SK-N-SH (cell line): ENCODE measurements around the gene CDK13. TPM values are rescaled to one million over a fixed set of nuclear protein-coding genes. Genes with fewer than 3 reads are reported as not detected.

Experiments used
- CTCF ChIA-PET: fragments of 300-600, 350-600 bp; formaldehyde crosslinking; extraction: SDS; loops from one replicate; lab custom pipeline; 2021; lab: Yijun Ruan, JAX
- POLR2A ChIA-PET: fragments of 350-600 bp; sonication (Branson Sonifier 250); formaldehyde crosslinking; extraction: SDS; loops from one replicate; lab custom pipeline; 2020; ENCODE audit warnings: antibody characterized with exemption, inconsistent platforms; lab: Yijun Ruan, JAX
- DNase-seq: peaks from one replicate; pipeline ENCODE4 v3.0.0; 2012
- H2AFZ ChIP-seq: fragments of 200-600 bp; sonication (generic); 2 replicates; pipeline ENCODE4 v1.8.1; 2016; ENCODE audit warnings: antibody characterized with exemption, mild to moderate bottlenecking, low read depth
- H3F3A ChIP-seq: fragments of 200-600 bp; sonication (generic); replicated peaks from 2 replicates; pipeline ENCODE3; 2016; ENCODE audit warnings: antibody characterized with exemption, mild to moderate bottlenecking; ENCODE audit not compliant: insufficient read depth
- H3K27ac ChIP-seq, 2 experiments: fragments of 200-500 bp in 1 of 2; fragments of 200-600 bp in 1 of 2; sonication (Bioruptor generic) in 1 of 2; sonication (generic), shearing (Covaris generic) in 1 of 2; 2 replicates each; pipeline versions ENCODE4 v1.5.1 to v1.6.1; 2014 to 2016; ENCODE audit warnings: low read depth in 2 of 2, inconsistent platforms in 1 of 2, low read length in 1 of 2, mild to moderate bottlenecking in 1 of 2, mixed read lengths in 1 of 2
- H3K27me3 ChIP-seq: fragments of 200-600 bp; sonication (generic), shearing (Covaris generic); 2 replicates; pipeline ENCODE4 v1.6.1; 2016; ENCODE audit warnings: mixed run types; ENCODE audit not compliant: insufficient read depth
- H3K36me3 ChIP-seq, 2 experiments: fragments of 200-500 bp in 1 of 2; fragments of 200-600 bp in 1 of 2; sonication (Bioruptor generic) in 1 of 2; sonication (generic) in 1 of 2; replicated peaks in 1 of 2; 2 replicates each; pipeline versions ENCODE3 to v1.5.1; 2014 to 2016; ENCODE audit warnings: low read length in 1 of 2, mild to moderate bottlenecking in 1 of 2; ENCODE audit not compliant: insufficient read depth in 2 of 2, control insufficient read depth in 1 of 2
- H3K4me1 ChIP-seq, 2 experiments: fragments of 200-500 bp in 1 of 2; fragments of 200-600 bp in 1 of 2; sonication (Bioruptor generic) in 1 of 2; sonication (generic), shearing (Covaris generic) in 1 of 2; 2 replicates each; pipeline versions ENCODE4 v1.5.1 to v1.6.1; 2014 to 2016; ENCODE audit warnings: low read depth in 1 of 2, low read length in 1 of 2, mixed run types in 1 of 2; ENCODE audit not compliant: insufficient read depth in 2 of 2, control insufficient read depth in 1 of 2
- H3K4me2 ChIP-seq: fragments of 200-600 bp; sonication (generic), shearing (Covaris generic); 2 replicates; pipeline ENCODE4 v1.6.1; 2017; ENCODE audit warnings: mixed run types
- H3K4me3 ChIP-seq, 2 experiments: fragments of 200-500 bp in 1 of 2; fragments of 200-600 bp in 1 of 2; sonication (Bioruptor generic) in 1 of 2; sonication (generic), shearing (Covaris generic) in 1 of 2; 2 replicates each; pipeline versions ENCODE4 v1.5.1 to v1.8.1; 2014 to 2016; ENCODE audit warnings: low read depth in 2 of 2, inconsistent platforms in 1 of 2, low read length in 1 of 2, mild to moderate bottlenecking in 1 of 2, mixed read lengths in 1 of 2, moderate library complexity in 1 of 2
- H3K79me2 ChIP-seq: fragments of 200-600 bp; sonication (generic); 2 replicates; pipeline ENCODE4 v1.8.1; 2017; ENCODE audit warnings: mild to moderate bottlenecking; ENCODE audit not compliant: insufficient read depth
- H3K9ac ChIP-seq: fragments of 200-600 bp; sonication (generic); 2 replicates; pipeline ENCODE4 v1.6.1; 2017; ENCODE audit warnings: mixed run types
- H3K9me2 ChIP-seq: fragments of 200-600 bp; sonication (generic); 2 replicates; pipeline ENCODE4 v1.6.1; 2017; ENCODE audit warnings: mixed run types
- H3K9me3 ChIP-seq: fragments of 200-600 bp; sonication (generic); 2 replicates; pipeline ENCODE4 v1.6.1; 2017; ENCODE audit warnings: mixed run types, mild to moderate bottlenecking, moderate library complexity
- H4K20me1 ChIP-seq: fragments of 200-600 bp; sonication (generic); 2 replicates; pipeline ENCODE4 v1.6.1; 2017; ENCODE audit warnings: mild to moderate bottlenecking, mixed run types; ENCODE audit not compliant: insufficient read depth
- EZH2phosphoT487 ChIP-seq: fragments of 200-600 bp; sonication (generic); IDR thresholded peaks from 2 replicates; pipeline ENCODE4 v1.6.1; 2017; ENCODE audit warnings: low read depth, mixed run types, mild to moderate bottlenecking, antibody characterized with exemption, moderate library complexity, borderline replicate concordance
- FOXJ3 ChIP-seq: sonication (generic); formaldehyde crosslinking; IDR thresholded peaks from 2 replicates; pipeline ENCODE4 v1.5.1; 2020; ENCODE audit warnings: mild to moderate bottlenecking, missing genetic modification reagents
- GATA2 ChIP-seq: sonication (generic); formaldehyde crosslinking; IDR thresholded peaks from 2 replicates; pipeline ENCODE4 v1.5.0; 2020; ENCODE audit warnings: mild to moderate bottlenecking, missing genetic modification reagents
- MEF2A ChIP-seq: IDR thresholded peaks from 2 replicates; pipeline ENCODE4 v1.4.0; 2012; ENCODE audit warnings: low read depth, borderline replicate concordance
- MXI1 ChIP-seq: IDR thresholded peaks from 2 replicates; pipeline ENCODE4 v1.6.1; 2012; ENCODE audit warnings: mild to moderate bottlenecking, low read depth, low read length, improper control_type of control experiment
- POLR2AphosphoS5 ChIP-seq: IDR thresholded peaks from 2 replicates; pipeline ENCODE4 v1.6.1; 2012; ENCODE audit warnings: low read depth, low read length
- RAD21 ChIP-seq: IDR thresholded peaks from 2 replicates; pipeline ENCODE4 v1.6.1; 2012; ENCODE audit warnings: mild to moderate bottlenecking, low read length
- RXRA ChIP-seq: IDR thresholded peaks from 2 replicates; pipeline ENCODE4 v1.4.0; 2012; ENCODE audit warnings: low read depth, mild to moderate bottlenecking, borderline replicate concordance
- SIN3A ChIP-seq: IDR thresholded peaks from 2 replicates; pipeline ENCODE4 v1.6.1; 2012; ENCODE audit warnings: low read depth, mild to moderate bottlenecking, low read length, moderate library complexity, borderline replicate concordance
- TAF1 ChIP-seq: IDR thresholded peaks from 2 replicates; pipeline ENCODE4 v1.6.1; 2012; ENCODE audit warnings: low read depth, mild to moderate bottlenecking, low read length, moderate library complexity, borderline replicate concordance
- YY1 ChIP-seq: IDR thresholded peaks from 2 replicates; pipeline ENCODE4 v1.4.0; 2012; ENCODE audit warnings: low read depth, mild to moderate bottlenecking
- WGBS: methylation state at CpG from one replicate; pipeline ENCODE4 v1.1.6; 2017; ENCODE audit warnings: low lambda C conversion rate; 5-methylcytosine and 5-hydroxymethylcytosine counted together
- polyA plus RNA-seq, 3 experiments: library from polyadenylated mRNA; depleted of rRNA; stranded (reverse); fragments of >200 nt; gene quantifications; 2 replicates each; pipeline ENCODE4 v1.2.3, GENCODE V29; 2012
- TF ChIP-seq, protein P1 (sequence below): fragments of 200-600 bp; sonication (generic); IDR thresholded peaks from 2 replicates; pipeline ENCODE4 v1.6.1; 2017; ENCODE audit warnings: antibody characterized with exemption, mild to moderate bottlenecking, moderate library complexity
- TF ChIP-seq, protein P2 (sequence below): IDR thresholded peaks from 2 replicates; pipeline ENCODE4 v1.6.1; 2012; ENCODE audit warnings: mild to moderate bottlenecking, low read depth, low read length, moderate library complexity
- TF ChIP-seq, protein P3 (sequence below): fragments of 150-350 bp; IDR thresholded peaks from 2 replicates; pipeline ENCODE4 v1.6.1; 2016; ENCODE audit warnings: mild to moderate bottlenecking, low read depth, low read length
- TF ChIP-seq, protein P4 (sequence below): IDR thresholded peaks from 2 replicates; pipeline ENCODE4; 2012
- TF ChIP-seq, protein P5 (sequence below): IDR thresholded peaks from 2 replicates; pipeline ENCODE4 v1.4.0; 2012; ENCODE audit warnings: low read depth, borderline replicate concordance

CDK13 gene
- polyA plus RNA-seq, 1 of the 3 experiments (the other 2 are of a cell fraction), result 23.1 TPM

DNA sequence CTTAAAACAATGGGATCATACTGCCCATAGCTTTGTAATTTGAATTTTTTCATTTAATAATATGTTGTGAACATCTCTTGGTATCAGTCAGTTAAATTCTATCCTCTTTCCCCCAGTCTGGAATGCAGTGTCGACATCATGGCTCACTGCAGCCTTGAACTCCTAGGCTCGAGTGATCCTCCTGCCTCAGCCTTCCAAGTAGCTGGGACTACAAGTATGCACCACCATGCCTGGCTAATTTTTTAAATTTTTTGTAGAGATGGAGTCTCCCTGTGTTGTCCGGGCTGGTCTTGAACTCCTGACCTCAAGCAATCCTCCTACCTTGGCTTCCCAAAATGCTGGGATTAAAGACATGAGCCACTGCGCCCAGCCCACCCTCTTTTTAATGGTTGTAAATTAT is 149.8 kb downstream of the CDK13 start:
- ChIA-PET POLR2A (no interaction called here), CTCF (interaction anchor here (1.8 to 3.4 kb wide), 2 partner anchors 35 to 49 kb away, joined by 6 to 10 read pairs; partner anchors contain the start of genes MPLKIP and SUGCT)
- Histone ChIP-seq H2AFZ (no peak overlapping the region), H4K20me1 (no peaks in the 10 kb centered on the region), H3F3A (peaks cover 27% of the 10 kb centered on the region), H3K27me3 (no peaks in the 10 kb centered on the region), H3K27ac (no peak overlapping the region), H3K4me3 (no peak overlapping the region), H3K4me1 (no peaks in the 10 kb centered on the region; a peak in 2 of 4 replicates), H3K9me2 (no peaks in the 10 kb centered on the region), H3K36me3 (peaks cover 38 to 62% of the 10 kb centered on the region in 2 experiments), H3K4me2 (no peak overlapping the region), H3K79me2 (peaks cover 43% of the 10 kb centered on the region), H3K9ac (no peak overlapping the region), H3K9me3 (no peaks in the 10 kb centered on the region)
- WGBS, result 97% methylated on average over 4 of the region's 4 CpGs
- TF ChIP-seq MEF2A (no peak), MXI1 (no peak), POLR2AphosphoS5 (no peak), TAF1 (no peak), GATA2 (CRISPR knock-in tag) (no peak), FOXJ3 (no peak), RXRA (no peak), SIN3A (no peak), YY1 (no peak), EZH2phosphoT487 (no peak), RAD21 (no peak)
- TF ChIP-seq, protein P1, sequence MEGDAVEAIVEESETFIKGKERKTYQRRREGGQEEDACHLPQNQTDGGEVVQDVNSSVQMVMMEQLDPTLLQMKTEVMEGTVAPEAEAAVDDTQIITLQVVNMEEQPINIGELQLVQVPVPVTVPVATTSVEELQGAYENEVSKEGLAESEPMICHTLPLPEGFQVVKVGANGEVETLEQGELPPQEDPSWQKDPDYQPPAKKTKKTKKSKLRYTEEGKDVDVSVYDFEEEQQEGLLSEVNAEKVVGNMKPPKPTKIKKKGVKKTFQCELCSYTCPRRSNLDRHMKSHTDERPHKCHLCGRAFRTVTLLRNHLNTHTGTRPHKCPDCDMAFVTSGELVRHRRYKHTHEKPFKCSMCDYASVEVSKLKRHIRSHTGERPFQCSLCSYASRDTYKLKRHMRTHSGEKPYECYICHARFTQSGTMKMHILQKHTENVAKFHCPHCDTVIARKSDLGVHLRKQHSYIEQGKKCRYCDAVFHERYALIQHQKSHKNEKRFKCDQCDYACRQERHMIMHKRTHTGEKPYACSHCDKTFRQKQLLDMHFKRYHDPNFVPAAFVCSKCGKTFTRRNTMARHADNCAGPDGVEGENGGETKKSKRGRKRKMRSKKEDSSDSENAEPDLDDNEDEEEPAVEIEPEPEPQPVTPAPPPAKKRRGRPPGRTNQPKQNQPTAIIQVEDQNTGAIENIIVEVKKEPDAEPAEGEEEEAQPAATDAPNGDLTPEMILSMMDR, result no peak
- TF ChIP-seq, protein P2, sequence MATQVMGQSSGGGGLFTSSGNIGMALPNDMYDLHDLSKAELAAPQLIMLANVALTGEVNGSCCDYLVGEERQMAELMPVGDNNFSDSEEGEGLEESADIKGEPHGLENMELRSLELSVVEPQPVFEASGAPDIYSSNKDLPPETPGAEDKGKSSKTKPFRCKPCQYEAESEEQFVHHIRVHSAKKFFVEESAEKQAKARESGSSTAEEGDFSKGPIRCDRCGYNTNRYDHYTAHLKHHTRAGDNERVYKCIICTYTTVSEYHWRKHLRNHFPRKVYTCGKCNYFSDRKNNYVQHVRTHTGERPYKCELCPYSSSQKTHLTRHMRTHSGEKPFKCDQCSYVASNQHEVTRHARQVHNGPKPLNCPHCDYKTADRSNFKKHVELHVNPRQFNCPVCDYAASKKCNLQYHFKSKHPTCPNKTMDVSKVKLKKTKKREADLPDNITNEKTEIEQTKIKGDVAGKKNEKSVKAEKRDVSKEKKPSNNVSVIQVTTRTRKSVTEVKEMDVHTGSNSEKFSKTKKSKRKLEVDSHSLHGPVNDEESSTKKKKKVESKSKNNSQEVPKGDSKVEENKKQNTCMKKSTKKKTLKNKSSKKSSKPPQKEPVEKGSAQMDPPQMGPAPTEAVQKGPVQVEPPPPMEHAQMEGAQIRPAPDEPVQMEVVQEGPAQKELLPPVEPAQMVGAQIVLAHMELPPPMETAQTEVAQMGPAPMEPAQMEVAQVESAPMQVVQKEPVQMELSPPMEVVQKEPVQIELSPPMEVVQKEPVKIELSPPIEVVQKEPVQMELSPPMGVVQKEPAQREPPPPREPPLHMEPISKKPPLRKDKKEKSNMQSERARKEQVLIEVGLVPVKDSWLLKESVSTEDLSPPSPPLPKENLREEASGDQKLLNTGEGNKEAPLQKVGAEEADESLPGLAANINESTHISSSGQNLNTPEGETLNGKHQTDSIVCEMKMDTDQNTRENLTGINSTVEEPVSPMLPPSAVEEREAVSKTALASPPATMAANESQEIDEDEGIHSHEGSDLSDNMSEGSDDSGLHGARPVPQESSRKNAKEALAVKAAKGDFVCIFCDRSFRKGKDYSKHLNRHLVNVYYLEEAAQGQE, result no peak
- TF ChIP-seq, protein P3, sequence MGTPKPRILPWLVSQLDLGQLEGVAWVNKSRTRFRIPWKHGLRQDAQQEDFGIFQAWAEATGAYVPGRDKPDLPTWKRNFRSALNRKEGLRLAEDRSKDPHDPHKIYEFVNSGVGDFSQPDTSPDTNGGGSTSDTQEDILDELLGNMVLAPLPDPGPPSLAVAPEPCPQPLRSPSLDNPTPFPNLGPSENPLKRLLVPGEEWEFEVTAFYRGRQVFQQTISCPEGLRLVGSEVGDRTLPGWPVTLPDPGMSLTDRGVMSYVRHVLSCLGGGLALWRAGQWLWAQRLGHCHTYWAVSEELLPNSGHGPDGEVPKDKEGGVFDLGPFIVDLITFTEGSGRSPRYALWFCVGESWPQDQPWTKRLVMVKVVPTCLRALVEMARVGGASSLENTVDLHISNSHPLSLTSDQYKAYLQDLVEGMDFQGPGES, result no peak
- TF ChIP-seq, protein P4, sequence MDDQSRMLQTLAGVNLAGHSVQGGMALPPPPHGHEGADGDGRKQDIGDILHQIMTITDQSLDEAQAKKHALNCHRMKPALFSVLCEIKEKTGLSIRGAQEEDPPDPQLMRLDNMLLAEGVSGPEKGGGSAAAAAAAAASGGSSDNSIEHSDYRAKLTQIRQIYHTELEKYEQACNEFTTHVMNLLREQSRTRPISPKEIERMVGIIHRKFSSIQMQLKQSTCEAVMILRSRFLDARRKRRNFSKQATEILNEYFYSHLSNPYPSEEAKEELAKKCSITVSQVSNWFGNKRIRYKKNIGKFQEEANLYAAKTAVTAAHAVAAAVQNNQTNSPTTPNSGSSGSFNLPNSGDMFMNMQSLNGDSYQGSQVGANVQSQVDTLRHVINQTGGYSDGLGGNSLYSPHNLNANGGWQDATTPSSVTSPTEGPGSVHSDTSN, result no peak
- TF ChIP-seq, protein P5, sequence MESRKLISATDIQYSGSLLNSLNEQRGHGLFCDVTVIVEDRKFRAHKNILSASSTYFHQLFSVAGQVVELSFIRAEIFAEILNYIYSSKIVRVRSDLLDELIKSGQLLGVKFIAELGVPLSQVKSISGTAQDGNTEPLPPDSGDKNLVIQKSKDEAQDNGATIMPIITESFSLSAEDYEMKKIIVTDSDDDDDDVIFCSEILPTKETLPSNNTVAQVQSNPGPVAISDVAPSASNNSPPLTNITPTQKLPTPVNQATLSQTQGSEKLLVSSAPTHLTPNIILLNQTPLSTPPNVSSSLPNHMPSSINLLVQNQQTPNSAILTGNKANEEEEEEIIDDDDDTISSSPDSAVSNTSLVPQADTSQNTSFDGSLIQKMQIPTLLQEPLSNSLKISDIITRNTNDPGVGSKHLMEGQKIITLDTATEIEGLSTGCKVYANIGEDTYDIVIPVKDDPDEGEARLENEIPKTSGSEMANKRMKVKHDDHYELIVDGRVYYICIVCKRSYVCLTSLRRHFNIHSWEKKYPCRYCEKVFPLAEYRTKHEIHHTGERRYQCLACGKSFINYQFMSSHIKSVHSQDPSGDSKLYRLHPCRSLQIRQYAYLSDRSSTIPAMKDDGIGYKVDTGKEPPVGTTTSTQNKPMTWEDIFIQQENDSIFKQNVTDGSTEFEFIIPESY, result no peak
- no peak for DNase-seq
